Measurements from ENCODE around the gene KIFC3. TPM values are rescaled to one million over a fixed set of nuclear protein-coding genes. Genes with fewer than 3 reads are reported as not detected.

KIFC3 gene
- total RNA-seq, 3 donors from 2014 or later: 15.7 to 36.1 (median 35.1) TPM

- intact Hi-C loops (cut with DNase I; ENCODE audit: low total_unique reads): loop anchor here (10.0 kb wide), 1 partner anchor 92 kb away; no protein-coding TSS in a partner anchor
- Histone ChIP-seq H3K27ac (peak overlapping the region in 1 of 2 donors; percentile 19), H3K4me1 (no peaks in the 10 kb centered on the region), H3K9me3 (no peaks in the 10 kb centered on the region), H3K36me3 (no peaks in the 10 kb centered on the region), H3K27me3 (no peaks in the 10 kb centered on the region), H3K4me3 (peak overlapping the region in 1 of 3 donors; percentile 25)
- DNase-seq (ENCODE audit: low spot score in 2 of 2): no peak
- TF ChIP-seq POLR2AphosphoS5 (IDR thresholded peaks at IDR 0.05) (no peak), CTCF (IDR thresholded peaks at IDR 0.05) (no peak), POLR2A (IDR thresholded peaks at IDR 0.05) (no peak)
Observed at GRCh38 chr16:57752581-57753447, 49.5 kb downstream of the KIFC3 start.

- TF ChIP-seq CTCF (IDR thresholded peaks at IDR 0.05) (no peak), POLR2AphosphoS5 (IDR thresholded peaks at IDR 0.05) (no peak), POLR2A (IDR thresholded peaks at IDR 0.05) (no peak)
- Histone ChIP-seq H3K36me3 (no peaks in the 10 kb centered on the region), H3K4me1 (no peaks in the 10 kb centered on the region), H3K4me3 (no peak overlapping the region), H3K27ac (no peak overlapping the region), H3K9me3 (no peaks in the 10 kb centered on the region), H3K27me3 (no peaks in the 10 kb centered on the region)
- intact Hi-C loops (cut with DNase I; ENCODE audit: low total_unique reads): loop anchor here (10.0 kb wide), 1 partner anchor 93 kb away; no protein-coding TSS in a partner anchor
- DNase-seq (ENCODE audit: low spot score in 2 of 2): no peak
Observed at GRCh38 chr16:57752203-57752580, 50.1 kb downstream of the KIFC3 start.

GRCh38 chr16:57751539-57752202 lies 50.6 kb downstream of the KIFC3 start:
- no peaks in the 10 kb centered on the region for H3K36me3 ChIP-seq
- TF ChIP-seq POLR2A (IDR thresholded peaks at IDR 0.05): no peak
- no peak for TF ChIP-seq POLR2AphosphoS5 (IDR thresholded peaks at IDR 0.05)
- TF ChIP-seq CTCF (IDR thresholded peaks at IDR 0.05): no peak
- no peaks in the 10 kb centered on the region for H3K27me3 ChIP-seq
- DNase-seq (ENCODE audit: low spot score in 2 of 2): no peak
- H3K4me3 ChIP-seq: no peak overlapping the region
- no peaks in the 10 kb centered on the region for H3K4me1 ChIP-seq
- intact Hi-C loops (cut with DNase I; ENCODE audit: low total_unique reads): loop anchor here (10.0 kb wide), 1 partner anchor 93 kb away; no protein-coding TSS in a partner anchor
- no peaks in the 10 kb centered on the region for H3K9me3 ChIP-seq
- no peak overlapping the region for H3K27ac ChIP-seq

- Histone ChIP-seq H3K27ac (no peak overlapping the region), H3K4me3 (no peak overlapping the region), H3K4me1 (no peaks in the 10 kb centered on the region), H3K9me3 (no peaks in the 10 kb centered on the region), H3K36me3 (no peaks in the 10 kb centered on the region), H3K27me3 (no peaks in the 10 kb centered on the region)
- DNase-seq (ENCODE audit: low spot score in 2 of 2): no peak
- TF ChIP-seq POLR2AphosphoS5 (IDR thresholded peaks at IDR 0.05) (no peak), CTCF (IDR thresholded peaks at IDR 0.05) (no peak), POLR2A (IDR thresholded peaks at IDR 0.05) (no peak)
- intact Hi-C loops (cut with DNase I; ENCODE audit: low total_unique reads): loop anchor here (10.0 kb wide), 1 partner anchor 94 kb away; no protein-coding TSS in a partner anchor
Observed at GRCh38 chr16:57750796-57751538, 51.3 kb downstream of the KIFC3 start.

Data from breast epithelium (tissue), 4 donors.